ENCODE measurements around the gene ACOT4.
"Not testable (repeated sequence)": the region's sequence is repeated elsewhere in the genome, so short reads cannot be mapped to it uniquely, and the experiment has no call there.

GRCh38 chr14:73545353-73545752 lies 46.3 kb upstream of the ACOT4 start:
- not testable (repeated sequence) for TF ChIP-seq CTCF, POLR2A (IDR thresholded peaks at IDR 0.05)

Measured in prostate gland (tissue), 2 donors.